ENCODE measurements around the gene FETUB.

Gene FETUB

GRCh38 chr3:186639778-186640472, at the start of gene FETUB:
Gene FETUB, plus strand, starts transcription at chr3:186640399. Its CDS starts 62 bp downstream, at chr3:186640461.
- DNase-seq (ENCODE audit: extremely low read depth in 1 of 2, low read depth in 1 of 2): no peak

GRCh38 chr3:186590580-186591295, 49.5 kb upstream of the FETUB start:
- no peak for DNase-seq (ENCODE audit: extremely low read depth in 1 of 2, low read depth in 1 of 2)

GRCh38 chr3:186592682-186593081, 47.5 kb upstream of the FETUB start:
- DNase-seq (ENCODE audit: extremely low read depth in 1 of 2, low read depth in 1 of 2): no peak

- DNase-seq (ENCODE audit: extremely low read depth in 1 of 2, low read depth in 1 of 2): no peak
These were observed 46.3 kb upstream of the FETUB start for GRCh38 chr3:186593862-186594261.

GRCh38 chr3:186594591-186595113, 45.5 kb upstream of the FETUB start:
- no peak for DNase-seq (ENCODE audit: extremely low read depth in 1 of 2, low read depth in 1 of 2)

- no peak for DNase-seq (ENCODE audit: extremely low read depth in 1 of 2, low read depth in 1 of 2)
These were observed 43.5 kb upstream of the FETUB start for GRCh38 chr3:186596568-186597287.

GRCh38 chr3:186598108-186598784, 42.0 kb upstream of the FETUB start:
- no peak for DNase-seq (ENCODE audit: extremely low read depth in 1 of 2, low read depth in 1 of 2)

- no peak for DNase-seq (ENCODE audit: extremely low read depth in 1 of 2, low read depth in 1 of 2)
These were observed 41.4 kb upstream of the FETUB start for GRCh38 chr3:186598794-186599141.

- no peak for DNase-seq (ENCODE audit: extremely low read depth in 1 of 2, low read depth in 1 of 2)
These were observed 40.9 kb upstream of the FETUB start for GRCh38 chr3:186599142-186599784.

- DNase-seq (ENCODE audit: extremely low read depth in 1 of 2, low read depth in 1 of 2): no peak
These were observed 40.4 kb upstream of the FETUB start for GRCh38 chr3:186599785-186600166.

- no peak for DNase-seq (ENCODE audit: extremely low read depth in 1 of 2, low read depth in 1 of 2)
These were observed 39.3 kb upstream of the FETUB start for GRCh38 chr3:186600896-186601295.

GRCh38 chr3:186603159-186603558, 37.0 kb upstream of the FETUB start:
- no peak for DNase-seq (ENCODE audit: extremely low read depth in 1 of 2, low read depth in 1 of 2)

- DNase-seq (ENCODE audit: extremely low read depth in 1 of 2, low read depth in 1 of 2): no peak
These were observed 35.1 kb upstream of the FETUB start for GRCh38 chr3:186605078-186605477.

- no peak for DNase-seq (ENCODE audit: extremely low read depth in 1 of 2, low read depth in 1 of 2)
These were observed 34.3 kb upstream of the FETUB start for GRCh38 chr3:186605561-186606545.

GRCh38 chr3:186608624-186609215, 31.5 kb upstream of the FETUB start:
- DNase-seq (ENCODE audit: extremely low read depth in 1 of 2, low read depth in 1 of 2): no peak

- DNase-seq (ENCODE audit: extremely low read depth in 1 of 2, low read depth in 1 of 2): no peak
These were observed 30.8 kb upstream of the FETUB start for GRCh38 chr3:186609247-186609868.

GRCh38 chr3:186612065-186612464, 28.1 kb upstream of the FETUB start:
- DNase-seq (ENCODE audit: extremely low read depth in 1 of 2, low read depth in 1 of 2): no peak
